Measurements from ENCODE around the gene EDRF1.

Gene EDRF1

DNA sequence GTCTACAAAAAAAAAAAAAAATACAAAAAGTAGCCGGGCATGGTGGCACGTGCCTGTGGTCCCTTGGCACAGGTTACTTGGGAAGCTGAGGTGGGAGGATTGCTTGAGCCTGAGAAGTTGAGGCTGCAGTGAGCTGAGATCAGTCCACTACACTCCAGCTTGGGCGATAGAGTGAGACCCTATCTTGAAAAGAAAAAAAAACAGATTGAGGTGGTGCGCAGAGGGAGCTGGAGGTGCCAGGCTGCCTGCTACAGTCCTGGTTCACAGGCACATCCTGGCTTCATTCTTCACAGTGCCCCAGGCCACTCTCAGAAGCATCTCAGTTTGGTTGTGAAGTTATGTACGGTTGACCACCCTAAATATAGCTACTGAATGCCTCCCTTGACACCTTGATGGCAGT, 51.3 kb downstream of the EDRF1 start:
- Mint-ChIP-seq H3K4me1 (ENCODE audit: low read depth) (no peaks in the 10 kb centered on the region), H3K36me3 (ENCODE audit: low read depth) (peaks cover 21% of the 10 kb centered on the region), H3K27ac (no peak overlapping the region), H3K27me3 (no peaks in the 10 kb centered on the region), H3K4me3 (no peak overlapping the region), H3K9me3 (no peaks in the 10 kb centered on the region)

DNA sequence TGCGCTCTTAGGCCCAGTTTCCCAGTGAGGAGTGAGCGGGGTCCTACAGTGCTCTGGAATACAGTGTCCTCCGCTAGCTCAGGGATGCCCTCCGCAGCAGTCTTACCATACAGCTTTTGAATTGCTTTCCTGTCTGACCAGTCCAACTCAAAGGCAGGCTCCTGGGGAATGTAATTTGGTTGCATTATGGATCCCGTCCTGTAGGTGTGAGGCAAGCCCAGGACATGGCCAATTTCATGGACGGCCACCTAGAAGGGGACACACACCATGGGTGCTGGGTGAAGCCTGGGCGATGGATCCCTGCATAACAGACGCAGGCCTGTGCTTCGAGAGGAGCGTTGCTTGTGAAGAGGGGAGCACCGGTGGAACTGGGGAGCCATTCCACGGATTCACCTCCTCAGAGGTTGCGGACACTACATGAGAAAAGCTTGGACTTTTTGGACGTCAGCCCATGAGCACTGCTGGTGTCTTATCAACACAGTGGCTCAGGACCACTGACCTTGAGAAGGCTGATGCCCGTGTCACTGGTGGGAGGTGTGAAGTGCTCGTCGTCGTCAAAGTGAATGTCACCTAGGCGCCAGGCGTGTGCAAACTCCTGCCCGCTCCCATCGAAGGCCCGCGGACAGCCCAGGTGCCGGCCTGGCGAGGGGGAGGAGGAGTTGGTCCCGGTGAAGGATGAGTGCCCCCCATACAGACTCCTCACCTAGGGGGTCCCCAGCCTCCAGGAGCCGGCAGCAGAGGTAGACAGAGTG, 52.8 kb downstream of the EDRF1 start:
- H3K27ac Mint-ChIP-seq = no peak overlapping the region
- H3K9me3 Mint-ChIP-seq = no peaks in the 10 kb centered on the region
- H3K4me1 Mint-ChIP-seq (ENCODE audit: low read depth) = no peaks in the 10 kb centered on the region
- H3K36me3 Mint-ChIP-seq (ENCODE audit: low read depth) = peaks cover 9% of the 10 kb centered on the region
- H3K27me3 Mint-ChIP-seq = no peaks in the 10 kb centered on the region
- H3K4me3 Mint-ChIP-seq = no peak overlapping the region

DNA sequence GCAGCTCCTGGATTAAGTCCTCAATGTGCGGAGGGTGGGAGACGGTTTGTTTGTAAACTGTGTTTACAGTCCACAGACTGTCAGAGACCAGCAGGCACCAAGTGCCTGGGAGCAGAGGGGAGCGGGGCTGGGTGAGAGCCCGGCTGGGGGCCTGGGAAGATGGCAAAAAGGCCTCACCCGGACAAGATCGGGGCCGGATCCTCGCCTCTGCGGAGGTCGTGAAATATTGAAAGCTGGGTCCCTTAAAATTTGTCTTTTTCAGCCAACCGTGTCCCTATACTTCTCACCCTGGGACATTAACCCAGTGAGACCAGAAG, 53.3 kb downstream of the EDRF1 start:
- Mint-ChIP-seq H3K9me3 (no peaks in the 10 kb centered on the region), H3K27me3 (no peaks in the 10 kb centered on the region), H3K36me3 (ENCODE audit: low read depth) (peaks cover 8% of the 10 kb centered on the region), H3K27ac (no peak overlapping the region), H3K4me3 (no peak overlapping the region), H3K4me1 (ENCODE audit: low read depth) (no peaks in the 10 kb centered on the region)

DNA sequence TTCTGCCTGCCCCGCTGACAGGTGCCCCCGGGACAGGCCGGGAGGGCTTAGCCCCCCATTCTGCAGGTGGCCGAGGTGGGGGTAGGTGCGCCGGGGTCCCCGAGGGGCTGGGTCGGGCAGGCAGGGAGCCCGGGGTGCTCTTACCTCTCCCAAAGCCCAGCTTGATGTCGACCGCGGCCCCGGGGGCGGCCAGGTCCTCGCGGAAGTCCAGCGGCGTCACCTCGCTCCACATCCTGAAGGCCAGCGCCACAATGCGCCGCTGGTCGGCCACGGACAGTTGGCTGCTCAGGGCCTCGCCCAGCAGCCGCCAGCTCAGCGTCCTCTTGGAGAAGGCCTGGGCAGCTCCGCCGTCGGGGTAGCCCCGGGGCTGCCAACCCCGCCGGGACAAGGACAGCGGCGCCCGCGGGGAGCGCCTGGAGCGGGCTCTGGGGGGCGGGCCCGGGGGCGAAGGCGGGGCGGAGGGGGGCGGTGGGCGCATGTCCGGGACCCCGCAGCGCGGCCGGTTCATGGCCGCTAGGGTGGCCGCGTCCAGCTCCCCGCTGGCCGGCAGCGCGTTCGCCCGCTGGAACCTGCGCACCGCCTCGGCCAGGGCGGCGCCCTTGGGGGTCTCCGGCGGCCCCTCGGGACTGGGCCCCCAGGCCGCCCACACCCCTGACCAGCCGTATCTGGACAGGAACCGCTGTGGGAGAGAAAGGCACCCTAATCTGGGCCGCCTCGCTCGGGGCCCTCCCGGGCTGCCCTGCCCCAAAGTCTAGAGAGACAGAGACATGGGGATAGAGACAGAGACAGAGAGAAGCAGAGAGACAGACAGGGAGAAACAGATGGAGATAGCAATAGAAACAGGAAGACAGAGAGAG, 54.4 kb downstream of the EDRF1 start:
- no peak overlapping the region for H3K27ac Mint-ChIP-seq
- H3K36me3 Mint-ChIP-seq (ENCODE audit: low read depth) = peaks cover 4% of the 10 kb centered on the region
- H3K9me3 Mint-ChIP-seq = no peaks in the 10 kb centered on the region
- H3K4me1 Mint-ChIP-seq (ENCODE audit: low read depth) = no peaks in the 10 kb centered on the region
- H3K4me3 Mint-ChIP-seq = no peak overlapping the region
- H3K27me3 Mint-ChIP-seq = no peaks in the 10 kb centered on the region

DNA sequence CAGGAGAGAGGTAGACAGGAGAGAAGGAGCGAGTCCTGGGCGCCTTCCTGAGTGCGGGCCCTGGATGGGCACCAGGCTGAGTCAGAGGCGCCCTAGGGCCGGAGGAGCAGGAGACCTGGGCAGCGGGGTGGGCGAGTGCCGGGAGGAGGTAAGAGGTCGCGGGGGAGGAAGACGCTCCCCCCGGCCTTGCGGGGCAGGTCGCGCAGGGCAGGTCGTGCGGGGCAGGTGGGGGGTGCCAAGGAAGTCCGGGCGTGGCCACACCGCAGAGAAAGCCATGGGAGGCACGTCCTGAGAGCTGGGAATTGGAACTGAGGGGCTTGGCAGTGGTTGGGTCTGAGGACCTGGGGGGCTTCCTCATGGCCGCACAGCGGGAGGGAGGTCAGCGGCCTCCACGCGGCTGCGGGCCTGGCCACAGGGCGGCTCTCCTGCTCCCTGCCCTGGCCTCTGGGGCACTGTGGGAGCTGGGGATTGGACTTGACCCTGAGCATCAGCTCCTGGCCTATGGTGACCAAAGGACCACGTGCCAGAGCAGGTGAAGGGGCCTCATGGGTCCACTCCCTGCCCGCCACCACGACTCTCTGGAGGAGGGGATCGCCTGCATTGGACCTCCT, 55.2 kb downstream of the EDRF1 start:
- Mint-ChIP-seq H3K27me3 (no peaks in the 10 kb centered on the region), H3K9me3 (no peaks in the 10 kb centered on the region), H3K27ac (no peak overlapping the region), H3K4me1 (ENCODE audit: low read depth) (no peaks in the 10 kb centered on the region), H3K36me3 (ENCODE audit: low read depth) (peaks cover 4% of the 10 kb centered on the region), H3K4me3 (no peak overlapping the region)

DNA sequence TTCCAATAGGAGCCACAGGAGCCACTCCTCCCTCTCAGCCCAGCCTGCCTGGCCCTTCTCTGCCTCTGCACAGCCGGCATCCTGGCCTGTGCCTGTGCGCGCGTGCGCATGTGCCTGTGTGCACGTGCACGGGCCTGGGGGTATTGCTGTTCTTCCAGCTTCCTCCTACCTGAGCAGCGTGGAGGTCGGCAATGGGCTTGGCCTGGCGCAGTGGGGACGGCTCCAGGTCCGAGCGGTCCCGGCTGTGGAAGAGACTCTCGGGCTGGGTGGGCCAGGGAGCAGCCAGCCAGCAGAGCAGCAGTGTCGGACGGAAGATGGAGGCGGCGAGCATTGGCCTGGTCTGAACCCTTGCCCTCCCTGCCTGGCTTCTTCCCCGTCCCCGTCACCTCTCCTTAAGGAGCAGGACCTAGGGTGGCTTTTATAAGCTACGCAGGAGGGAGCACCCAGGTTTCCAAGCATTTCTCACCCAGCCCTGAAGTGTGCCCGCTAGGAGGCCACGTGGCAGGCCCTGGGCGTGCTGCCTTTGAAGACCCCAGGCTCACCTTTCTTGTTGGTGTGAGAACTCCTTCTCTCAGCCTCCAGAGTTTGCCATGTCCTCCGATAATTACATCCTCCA, 56.1 kb downstream of the EDRF1 start, which contains the start of gene MMP21:
Gene MMP21, minus strand, starts transcription at position 331 of the 616 bp plus-strand sequence. Its CDS starts 0 bp downstream, at position 331.
- Mint-ChIP-seq H3K27ac (no peak within 1 kb of the TSS), H3K9me3 (no peaks in the 10 kb centered on the region), H3K4me1 (ENCODE audit: low read depth) (no peaks in the 10 kb centered on the region), H3K36me3 (ENCODE audit: low read depth) (no peaks in the 10 kb centered on the region), H3K4me3 (no peak within 1 kb of the TSS), H3K27me3 (no peaks in the 10 kb centered on the region)

DNA sequence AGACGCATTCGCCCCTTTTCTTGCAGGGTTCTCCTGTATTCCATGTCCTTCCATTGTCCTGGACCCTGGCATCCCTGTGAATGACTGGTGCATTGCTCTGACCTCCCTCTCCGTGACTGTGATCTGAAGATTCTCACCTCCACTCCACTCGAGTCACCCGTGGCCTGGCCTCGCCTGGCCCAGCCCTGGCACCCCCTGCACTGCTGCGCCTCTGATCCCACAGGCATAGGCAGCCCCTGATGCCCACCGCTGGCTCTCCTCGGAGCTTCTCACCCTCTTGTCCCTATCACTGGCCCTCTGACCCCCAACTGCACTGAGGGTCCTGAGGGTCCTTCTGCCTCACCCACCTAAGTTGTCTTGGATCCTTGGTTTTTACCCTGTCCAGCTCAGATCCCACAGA, 58.3 kb downstream of the EDRF1 start:
- H3K27ac Mint-ChIP-seq = no peak overlapping the region
- H3K4me3 Mint-ChIP-seq = no peak overlapping the region
- H3K27me3 Mint-ChIP-seq = no peaks in the 10 kb centered on the region
- H3K4me1 Mint-ChIP-seq (ENCODE audit: low read depth) = no peaks in the 10 kb centered on the region
- H3K36me3 Mint-ChIP-seq (ENCODE audit: low read depth) = no peaks in the 10 kb centered on the region
- no peaks in the 10 kb centered on the region for H3K9me3 Mint-ChIP-seq

DNA sequence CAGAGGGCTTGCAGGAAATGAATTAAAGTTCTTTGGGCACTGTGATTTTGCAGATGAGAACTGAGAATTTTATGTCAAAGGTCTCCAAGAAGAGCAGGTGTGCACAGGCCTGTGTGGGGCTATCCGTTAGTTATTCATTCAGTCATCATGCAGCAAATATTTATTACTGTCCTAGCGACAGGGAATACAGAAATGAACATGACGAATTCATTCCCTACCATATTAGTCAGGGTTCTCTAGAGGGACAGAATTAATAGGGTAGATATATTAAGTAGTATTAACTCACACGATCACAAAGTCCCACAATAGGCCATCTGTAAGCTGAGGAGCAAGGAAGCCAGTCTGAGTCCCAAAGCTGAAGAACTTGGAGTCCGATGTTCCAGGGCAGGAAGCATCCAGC, 59.0 kb downstream of the EDRF1 start:
- no peaks in the 10 kb centered on the region for H3K36me3 Mint-ChIP-seq (ENCODE audit: low read depth)
- no peaks in the 10 kb centered on the region for H3K9me3 Mint-ChIP-seq
- no peak overlapping the region for H3K27ac Mint-ChIP-seq
- no peak overlapping the region for H3K4me3 Mint-ChIP-seq
- no peaks in the 10 kb centered on the region for H3K27me3 Mint-ChIP-seq
- H3K4me1 Mint-ChIP-seq (ENCODE audit: low read depth) = no peaks in the 10 kb centered on the region

DNA sequence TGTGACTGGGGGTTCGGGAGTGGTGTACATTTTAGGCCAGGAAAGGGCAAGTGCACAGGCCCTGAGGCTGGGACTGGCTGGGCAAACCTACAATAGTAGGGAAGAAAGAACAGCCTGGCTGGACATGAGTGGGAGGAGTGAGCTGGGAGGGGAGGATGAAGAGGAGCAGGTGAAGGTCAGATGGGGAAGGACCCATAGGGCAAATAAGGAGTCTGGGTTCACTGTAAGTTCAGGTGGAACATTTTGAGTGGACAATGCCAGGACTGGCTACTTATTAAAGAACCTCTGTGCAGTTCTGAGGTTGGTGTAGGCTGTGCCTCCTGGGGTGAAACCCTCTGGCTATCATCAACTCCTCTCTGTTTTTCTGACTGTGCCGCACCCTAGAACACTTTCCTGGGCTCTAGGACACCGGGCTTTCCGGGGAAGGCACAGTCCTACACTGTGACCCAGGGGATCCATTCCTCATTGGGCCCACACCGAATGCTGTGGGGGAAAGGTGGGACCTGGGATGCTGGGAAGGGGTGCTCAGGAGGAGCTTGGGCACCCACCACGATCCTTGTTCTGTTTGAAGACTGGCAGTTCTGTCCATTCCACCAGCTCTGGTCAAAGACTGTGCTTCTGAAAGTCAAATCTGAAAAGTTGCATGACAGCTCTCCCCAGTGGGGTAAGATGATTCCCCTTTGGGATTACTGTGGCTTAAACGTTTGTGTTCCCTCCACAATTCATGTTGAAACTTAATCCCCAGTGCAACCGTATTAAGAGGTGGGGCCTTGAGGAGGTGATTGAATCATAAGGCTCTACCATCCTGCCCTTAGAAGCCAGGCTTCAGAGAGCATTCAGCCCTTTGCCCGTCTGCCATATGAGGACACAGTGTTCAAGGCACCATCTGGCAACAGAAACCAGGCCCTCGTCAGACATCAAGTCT, 60.2 kb downstream of the EDRF1 start:
- H3K36me3 Mint-ChIP-seq (ENCODE audit: low read depth) = no peaks in the 10 kb centered on the region
- no peak overlapping the region for H3K4me3 Mint-ChIP-seq
- no peaks in the 10 kb centered on the region for H3K4me1 Mint-ChIP-seq (ENCODE audit: low read depth)
- no peak overlapping the region for H3K27ac Mint-ChIP-seq
- H3K27me3 Mint-ChIP-seq = no peaks in the 10 kb centered on the region
- no peaks in the 10 kb centered on the region for H3K9me3 Mint-ChIP-seq

DNA sequence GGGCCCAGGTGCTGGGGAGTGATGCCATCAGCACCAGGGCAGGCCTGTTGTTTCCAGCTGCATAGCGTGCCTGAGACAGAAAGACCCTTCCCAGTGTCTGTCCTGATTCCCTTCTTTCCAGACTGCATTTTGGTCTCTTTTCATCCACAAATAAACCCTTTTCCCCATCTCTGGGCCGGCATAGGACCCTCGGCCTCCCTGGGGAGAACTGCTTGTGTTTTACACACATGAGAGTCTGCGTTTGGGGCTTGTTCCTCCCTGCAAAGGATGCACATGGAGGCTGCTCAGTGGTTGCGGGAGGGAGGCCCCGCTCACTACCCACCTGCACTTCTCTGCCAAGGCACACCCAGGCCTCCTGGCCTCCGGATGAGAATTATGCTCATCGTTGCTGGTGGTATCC, 61.9 kb downstream of the EDRF1 start:
- H3K27me3 Mint-ChIP-seq = no peaks in the 10 kb centered on the region
- no peaks in the 10 kb centered on the region for H3K4me1 Mint-ChIP-seq (ENCODE audit: low read depth)
- H3K36me3 Mint-ChIP-seq (ENCODE audit: low read depth) = no peaks in the 10 kb centered on the region
- no peaks in the 10 kb centered on the region for H3K9me3 Mint-ChIP-seq
- no peak overlapping the region for H3K4me3 Mint-ChIP-seq
- peak overlapping the region; percentile 2 for H3K27ac Mint-ChIP-seq

DNA sequence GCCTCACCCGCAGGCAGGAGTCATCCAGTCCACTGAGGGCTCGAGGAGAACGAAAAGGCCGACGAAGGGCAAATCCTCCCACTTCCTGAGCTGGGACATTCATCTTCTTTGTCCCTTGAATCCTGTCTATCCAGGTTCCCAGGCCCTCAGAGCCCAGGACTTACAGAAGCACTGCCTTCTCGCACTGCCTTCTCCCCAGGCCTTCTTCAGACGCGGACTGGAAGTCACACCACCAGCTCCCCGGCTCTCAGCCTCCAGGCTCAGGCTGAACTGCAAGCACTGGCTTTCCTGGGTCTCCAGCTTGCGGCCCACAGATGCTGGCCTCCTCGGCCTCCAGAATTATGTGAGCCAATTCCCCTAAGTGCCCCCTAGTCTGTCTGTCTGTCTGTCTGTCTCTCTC, 62.5 kb downstream of the EDRF1 start:
- Mint-ChIP-seq H3K27ac (no peak overlapping the region), H3K36me3 (ENCODE audit: low read depth) (no peaks in the 10 kb centered on the region), H3K9me3 (no peaks in the 10 kb centered on the region), H3K4me3 (no peak overlapping the region), H3K4me1 (ENCODE audit: low read depth) (peaks cover 4% of the 10 kb centered on the region), H3K27me3 (no peaks in the 10 kb centered on the region)

DNA sequence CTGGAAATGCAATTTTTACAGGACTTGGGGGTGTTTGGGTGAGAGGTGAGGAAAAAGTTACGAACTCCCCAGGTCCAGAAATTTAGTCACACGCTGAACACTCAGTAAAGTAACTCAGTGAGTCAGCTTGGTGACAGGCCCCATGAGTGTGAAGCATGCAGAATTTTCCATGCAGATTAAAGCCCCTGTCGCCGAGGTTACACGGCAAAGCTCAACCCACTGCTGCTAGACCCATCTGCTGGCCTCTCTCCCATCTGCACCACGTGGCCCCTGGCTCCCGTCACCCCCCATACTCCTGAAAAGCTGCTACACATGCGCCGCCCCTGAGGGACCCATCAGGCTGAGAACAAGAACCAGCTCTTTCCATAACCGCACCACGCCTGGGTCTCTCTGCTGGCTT, 63.1 kb downstream of the EDRF1 start:
- Mint-ChIP-seq H3K4me3 (no peak overlapping the region), H3K36me3 (ENCODE audit: low read depth) (no peaks in the 10 kb centered on the region), H3K9me3 (no peaks in the 10 kb centered on the region), H3K27ac (no peak overlapping the region), H3K27me3 (no peaks in the 10 kb centered on the region), H3K4me1 (ENCODE audit: low read depth) (peaks cover 9% of the 10 kb centered on the region)

DNA sequence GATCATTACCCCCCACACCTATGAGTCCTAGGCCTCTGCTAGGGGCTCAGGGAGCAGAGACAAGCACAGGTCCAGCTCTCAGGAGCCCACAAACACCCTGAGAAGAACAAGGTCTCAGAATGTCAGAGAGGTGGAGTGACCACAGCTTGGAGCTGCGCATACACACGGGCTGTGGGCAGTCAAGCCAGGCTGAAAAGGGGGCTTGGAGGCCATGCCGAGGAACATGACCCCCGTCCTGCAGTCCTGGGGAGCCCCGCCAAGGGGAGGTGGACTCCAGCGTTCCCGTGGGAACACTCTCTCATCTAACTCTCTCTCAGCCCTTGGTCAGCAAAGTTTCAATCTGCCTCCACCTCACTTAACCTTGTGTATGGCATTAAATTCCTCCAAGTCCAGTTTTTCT, 63.9 kb downstream of the EDRF1 start:
- Mint-ChIP-seq H3K27ac (no peak overlapping the region), H3K4me3 (no peak overlapping the region), H3K4me1 (ENCODE audit: low read depth) (peaks cover 17% of the 10 kb centered on the region), H3K36me3 (ENCODE audit: low read depth) (no peaks in the 10 kb centered on the region), H3K27me3 (no peaks in the 10 kb centered on the region), H3K9me3 (no peaks in the 10 kb centered on the region)

DNA sequence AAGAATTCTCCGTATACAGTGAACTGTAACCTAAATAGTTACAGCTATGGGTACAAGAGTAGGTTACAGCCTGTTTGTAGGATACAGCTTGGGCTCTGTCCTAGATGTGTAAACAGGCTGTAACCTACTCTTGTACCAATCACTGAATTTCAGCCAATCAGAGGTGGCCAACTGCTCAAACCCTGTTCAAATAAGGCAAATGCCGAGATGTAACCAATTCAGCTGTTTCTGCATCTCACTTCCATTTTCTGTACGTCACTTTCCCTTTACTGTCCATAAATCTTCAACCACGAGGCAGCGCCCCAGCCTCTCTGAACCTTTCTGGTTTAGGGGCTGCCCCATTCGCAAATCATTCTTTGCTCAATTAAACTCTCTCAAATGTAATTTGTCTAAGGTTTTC, 64.4 kb downstream of the EDRF1 start:
- H3K9me3 Mint-ChIP-seq = no peaks in the 10 kb centered on the region
- H3K27me3 Mint-ChIP-seq = no peaks in the 10 kb centered on the region
- H3K27ac Mint-ChIP-seq = no peak overlapping the region
- no peak overlapping the region for H3K4me3 Mint-ChIP-seq
- H3K36me3 Mint-ChIP-seq (ENCODE audit: low read depth) = no peaks in the 10 kb centered on the region
- H3K4me1 Mint-ChIP-seq (ENCODE audit: low read depth) = peaks cover 21% of the 10 kb centered on the region

All from stimulated activated naive CD8-positive, alpha-beta T cell treated with anti-CD3 and anti-CD28 coated beads, Interleukin-15, Interleukin-2, amounts not matched to agents 100 ng/mL and 50 ng/mL, for 24 hours (primary cell).